Effector memory CD4-positive, alpha-beta T cell (primary cell): ENCODE measurements around the gene STAP2.

ENCODE experiments used
- DNase-seq, 3 donors: peaks; one replicate each; pipeline ENCODE4 v3.0.0-alpha.2; 2020
- H3K27ac ChIP-seq: 2 replicates; pipeline ENCODE4 v1.7.0; 2013; ENCODE audit warnings: mild to moderate bottlenecking, low read length, moderate library complexity; ENCODE audit not compliant: insufficient read depth, poor library complexity, severe bottlenecking
- H3K27me3 ChIP-seq: replicated peaks from 2 replicates; pipeline ENCODE4 v1.7.0; 2013; ENCODE audit warnings: mild to moderate bottlenecking, low read length; ENCODE audit not compliant: insufficient read depth, control insufficient read depth, poor library complexity, severe bottlenecking
- H3K36me3 ChIP-seq: 2 replicates; pipeline ENCODE4 v1.7.0; 2013; ENCODE audit warnings: mild to moderate bottlenecking, low read length, moderate library complexity; ENCODE audit not compliant: control insufficient read depth, insufficient read depth
- H3K4me1 ChIP-seq: 2 replicates; pipeline ENCODE4 v1.7.0; 2013; ENCODE audit warnings: low read length, mild to moderate bottlenecking; ENCODE audit not compliant: control insufficient read depth, insufficient read depth, poor library complexity, severe bottlenecking
- H3K4me3 ChIP-seq: 2 replicates; pipeline ENCODE4 v1.7.0; 2013; ENCODE audit warnings: low read length, low read depth, mild to moderate bottlenecking; ENCODE audit not compliant: insufficient read depth, poor library complexity, severe bottlenecking
- H3K9me3 ChIP-seq: 2 replicates; pipeline ENCODE4 v1.7.0; 2013; ENCODE audit warnings: mild to moderate bottlenecking, low read length, moderate library complexity; ENCODE audit not compliant: control insufficient read depth

The STAP2 gene

DNA sequence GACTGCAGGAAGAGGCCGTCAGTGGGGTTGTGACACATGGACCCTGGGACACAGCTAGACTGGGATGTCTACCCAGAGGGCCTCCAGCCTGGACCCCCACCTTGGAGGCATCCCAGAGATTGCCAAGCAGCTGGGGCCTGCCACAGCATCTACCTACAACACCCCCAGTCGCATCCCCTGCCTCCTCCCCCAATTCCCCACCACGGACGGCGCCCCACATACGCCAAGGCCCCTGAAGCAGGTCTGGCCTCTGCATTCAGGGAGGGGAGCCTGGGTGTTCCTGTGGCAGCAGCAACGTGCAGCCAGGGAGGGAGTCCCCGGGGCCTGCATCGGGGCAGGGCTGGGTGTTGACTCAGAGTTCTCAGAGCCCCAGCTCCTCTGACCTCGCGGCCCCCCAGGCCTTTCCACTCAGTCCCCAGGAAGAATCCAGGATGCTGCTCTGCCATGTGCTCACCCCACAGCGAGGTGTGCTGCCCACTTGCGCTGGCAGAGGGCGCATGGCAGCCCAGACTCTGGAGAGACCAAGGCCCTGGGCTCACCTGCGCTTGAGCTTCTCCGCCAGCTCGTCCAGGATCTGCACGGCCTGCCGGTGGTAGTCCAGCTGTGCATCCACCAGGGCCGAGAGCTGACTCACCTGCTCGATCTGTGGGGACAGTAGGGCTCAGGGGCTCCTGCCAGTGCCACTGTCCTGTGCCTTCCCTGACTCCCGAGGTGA, 24.4 kb upstream of the STAP2 start:
- no peak overlapping the region for H3K27ac ChIP-seq
- no peak overlapping the region for H3K4me3 ChIP-seq
- peaks cover 71% of the 10 kb centered on the region for H3K36me3 ChIP-seq
- no peak for DNase-seq
- no peaks in the 10 kb centered on the region for H3K9me3 ChIP-seq
- H3K4me1 ChIP-seq = peaks cover under 1% of the 10 kb centered on the region
- H3K27me3 ChIP-seq = no peaks in the 10 kb centered on the region

DNA sequence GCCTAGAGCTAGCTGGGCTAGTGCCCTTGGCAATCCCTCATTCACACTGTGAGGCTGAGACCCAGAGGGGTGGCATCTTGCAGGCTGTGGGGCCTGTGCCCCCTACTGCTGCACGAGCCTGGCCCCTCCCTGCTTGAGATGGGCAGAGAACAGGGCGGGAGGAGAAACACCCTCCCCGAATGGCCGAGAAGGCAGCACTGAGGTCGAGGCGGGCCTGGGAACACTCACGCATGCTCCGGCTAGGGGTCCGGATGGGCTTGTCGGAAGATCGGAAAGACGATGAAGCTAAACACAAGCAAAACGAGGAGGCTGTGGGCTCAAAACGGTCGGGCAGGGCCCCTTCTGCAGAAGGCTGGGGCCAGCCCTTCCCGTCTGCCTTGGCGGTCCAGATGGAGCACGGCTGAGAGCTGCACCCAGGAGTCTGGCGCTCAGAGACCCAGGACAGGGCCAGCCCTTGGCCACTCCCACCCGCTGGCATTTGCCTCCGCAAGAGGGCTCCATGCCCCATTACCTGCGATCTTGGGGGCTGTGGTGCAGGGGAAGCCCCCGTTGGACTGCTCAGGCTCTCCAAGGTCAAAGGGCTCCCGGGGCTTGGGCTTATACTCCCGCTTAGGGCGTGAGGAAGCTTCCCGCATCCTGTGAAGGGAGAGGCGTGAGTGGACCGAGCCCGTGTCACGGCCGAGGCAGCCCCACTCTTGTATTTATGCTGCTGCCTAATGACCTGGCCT, 23.6 kb upstream of the STAP2 start:
- Histone ChIP-seq H3K36me3 (peaks cover 71% of the 10 kb centered on the region), H3K4me1 (no peaks in the 10 kb centered on the region), H3K27me3 (no peaks in the 10 kb centered on the region), H3K9me3 (no peaks in the 10 kb centered on the region), H3K27ac (no peak overlapping the region), H3K4me3 (no peak overlapping the region)
- DNase-seq = no peak

DNA sequence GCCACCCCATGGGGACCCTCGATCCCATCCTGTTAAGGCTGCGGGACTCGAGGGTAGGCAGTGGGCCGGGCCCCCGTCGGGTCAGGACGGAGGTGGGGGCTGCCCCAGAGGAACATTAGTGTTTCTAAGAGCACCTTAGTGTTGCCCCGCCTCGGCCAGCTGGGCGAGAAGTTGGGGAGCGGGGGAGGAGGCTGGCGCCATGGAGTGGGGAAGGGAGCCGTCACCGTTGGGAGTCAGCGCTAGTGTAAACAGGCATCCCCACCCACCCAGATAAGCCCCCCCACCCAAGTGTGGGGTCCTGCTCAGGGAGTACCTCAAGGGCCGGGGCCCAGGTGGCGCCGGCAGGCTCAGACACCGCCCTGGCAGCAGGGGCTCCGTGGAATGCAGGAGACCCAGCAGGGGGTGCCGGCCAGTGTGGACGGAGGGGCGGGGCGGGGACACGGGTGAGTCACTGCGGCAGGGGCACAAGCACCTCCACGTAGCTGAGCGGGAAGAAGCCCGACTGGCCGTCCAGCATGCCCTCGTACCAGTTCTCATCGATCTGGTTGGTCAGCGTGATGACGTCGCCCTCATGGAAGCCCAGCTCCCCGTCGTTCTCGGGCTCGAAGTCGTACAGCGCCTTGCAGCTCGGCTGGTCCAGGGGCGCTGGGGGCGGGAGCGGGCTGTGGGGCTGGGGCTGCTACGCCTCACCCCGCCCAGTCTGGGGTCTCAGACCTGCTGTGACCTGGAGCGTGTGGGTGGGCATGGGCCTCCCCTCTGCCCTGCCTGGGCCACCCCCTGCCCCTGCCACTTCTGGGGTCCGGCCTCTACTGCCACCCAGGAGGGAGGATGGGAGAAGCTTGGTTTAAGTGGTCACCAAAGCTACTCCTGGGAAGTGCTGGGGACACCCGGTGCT, 22.8 kb upstream of the STAP2 start:
- no peak overlapping the region for H3K4me3 ChIP-seq
- no peaks in the 10 kb centered on the region for H3K4me1 ChIP-seq
- DNase-seq = no peak
- H3K9me3 ChIP-seq = no peaks in the 10 kb centered on the region
- no peak overlapping the region for H3K27ac ChIP-seq
- peaks cover 66% of the 10 kb centered on the region for H3K36me3 ChIP-seq
- H3K27me3 ChIP-seq = no peaks in the 10 kb centered on the region

DNA sequence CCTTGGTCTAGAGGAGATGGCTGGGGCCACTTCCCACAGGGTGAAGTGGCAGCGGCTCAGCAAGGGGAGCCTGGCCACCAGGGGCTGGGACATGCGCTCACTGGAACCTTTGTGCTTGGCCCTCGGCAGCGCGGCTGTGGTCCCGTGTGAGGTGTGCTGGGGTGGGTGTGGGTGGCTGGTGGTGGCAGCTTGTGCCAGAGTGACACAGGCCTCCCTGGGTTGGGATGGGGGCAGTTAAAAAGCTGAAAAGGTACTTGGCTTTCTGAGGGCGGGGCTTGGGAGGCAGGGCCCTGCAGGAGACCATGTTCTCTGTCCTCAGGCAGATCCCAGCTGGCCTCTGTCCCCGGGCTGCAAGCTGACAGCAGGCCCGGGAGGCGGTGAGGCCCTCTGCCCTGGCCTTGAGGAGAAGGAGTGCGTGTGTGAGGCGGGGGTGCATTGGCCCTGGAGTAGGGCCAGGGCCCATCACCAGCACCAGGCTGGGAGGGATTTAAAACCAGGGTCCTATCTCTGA, 22.1 kb upstream of the STAP2 start:
- H3K27me3 ChIP-seq = no peaks in the 10 kb centered on the region
- H3K4me1 ChIP-seq = no peaks in the 10 kb centered on the region
- no peak overlapping the region for H3K4me3 ChIP-seq
- H3K27ac ChIP-seq = no peak overlapping the region
- H3K36me3 ChIP-seq = peaks cover 59% of the 10 kb centered on the region
- no peaks in the 10 kb centered on the region for H3K9me3 ChIP-seq
- DNase-seq = no peak

DNA sequence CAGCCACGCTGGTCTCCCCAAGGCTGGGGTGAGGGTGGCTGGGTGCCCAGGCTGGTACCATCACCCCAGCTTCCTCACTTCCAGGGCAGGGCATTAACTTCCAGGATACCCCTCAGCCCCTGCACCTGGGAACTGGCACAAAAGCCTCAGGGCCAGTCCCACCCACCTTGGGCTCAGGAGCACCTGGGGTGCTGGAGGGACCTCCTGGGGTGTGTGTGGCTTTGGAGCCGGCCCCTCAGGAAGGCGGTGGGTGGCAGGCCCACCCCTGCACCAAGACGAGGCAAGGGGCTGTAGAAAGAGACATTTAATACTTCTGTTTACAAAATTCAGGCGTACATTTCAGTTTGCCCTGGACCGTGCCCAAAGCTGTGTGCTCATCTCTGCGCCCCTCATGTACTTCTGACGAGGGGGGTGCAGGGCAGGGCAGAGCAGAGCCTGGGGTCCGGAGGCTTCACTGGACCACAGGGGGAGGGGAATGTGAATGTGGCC, 21.5 kb upstream of the STAP2 start:
- Histone ChIP-seq H3K9me3 (no peaks in the 10 kb centered on the region), H3K27ac (no peak overlapping the region), H3K4me1 (no peaks in the 10 kb centered on the region), H3K4me3 (no peak overlapping the region), H3K27me3 (no peaks in the 10 kb centered on the region), H3K36me3 (peaks cover 57% of the 10 kb centered on the region)
- DNase-seq = no peak

DNA sequence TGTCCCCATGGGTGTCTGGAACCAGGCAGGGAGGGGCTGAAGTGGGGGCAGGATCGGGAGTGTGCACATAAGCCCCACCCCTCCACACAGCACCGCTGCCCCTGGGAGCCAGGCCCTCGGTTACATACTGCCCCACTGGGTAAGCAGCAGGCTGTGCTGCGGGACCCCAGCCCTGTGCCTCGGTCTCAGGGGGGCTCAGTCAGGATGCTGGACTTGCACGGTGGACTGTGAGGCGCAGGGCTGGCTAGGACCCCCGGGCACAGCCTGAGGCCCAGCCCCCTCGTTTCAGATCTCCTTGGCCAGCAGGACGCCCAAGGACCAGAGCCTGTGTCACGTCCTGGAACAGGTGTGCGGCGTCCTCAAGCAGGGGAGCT, 21.0 kb upstream of the STAP2 start:
- Histone ChIP-seq H3K9me3 (no peaks in the 10 kb centered on the region), H3K4me3 (no peak overlapping the region), H3K27ac (no peak overlapping the region), H3K27me3 (no peaks in the 10 kb centered on the region), H3K4me1 (no peaks in the 10 kb centered on the region), H3K36me3 (peaks cover 57% of the 10 kb centered on the region)
- no peak for DNase-seq

DNA sequence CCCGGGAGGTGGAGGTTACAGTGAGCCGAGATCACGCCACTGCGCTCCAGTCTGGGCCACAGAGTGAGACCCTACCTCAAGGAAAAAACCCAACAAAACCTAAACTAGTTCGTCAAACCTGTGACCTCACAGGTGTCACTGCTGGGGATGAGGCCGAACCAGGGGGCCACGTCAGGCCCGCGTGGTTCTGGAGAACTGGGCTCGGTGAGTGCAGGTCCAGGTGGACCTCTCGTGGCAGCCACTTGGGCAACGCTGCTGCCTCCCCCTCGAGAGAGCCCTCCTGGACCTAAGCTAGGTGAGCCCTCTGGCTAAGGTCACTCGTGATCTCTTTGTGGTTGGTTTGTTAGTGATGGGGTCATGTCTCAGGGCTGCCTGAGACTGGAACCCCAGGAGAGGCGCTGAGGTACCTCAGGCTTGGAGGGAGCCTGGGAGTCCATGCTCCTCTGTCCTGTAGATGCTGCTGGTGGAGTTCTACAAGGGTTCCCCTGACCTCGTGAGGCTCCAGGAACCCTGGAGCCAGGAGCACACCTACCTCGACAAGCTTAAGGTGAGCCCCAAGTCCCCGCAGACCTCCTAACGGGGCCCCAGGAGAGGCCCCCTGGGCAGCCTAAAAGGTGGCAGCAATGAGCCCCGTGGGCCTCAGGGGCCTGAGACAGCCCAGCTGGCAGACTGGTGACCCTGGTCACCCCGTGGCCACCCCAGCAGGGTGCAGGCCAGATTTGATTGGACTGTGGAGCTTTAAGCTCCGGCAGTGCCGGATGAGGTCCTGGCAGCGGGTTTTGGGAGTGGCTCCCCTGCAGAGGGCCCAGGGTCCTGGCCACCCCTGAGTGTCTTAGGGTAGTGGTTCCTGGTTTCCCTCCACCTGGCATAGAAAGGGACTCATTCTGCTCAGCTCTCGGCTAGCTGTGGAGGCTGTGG, 20.3 kb upstream of the STAP2 start:
- no peak for DNase-seq
- H3K36me3 ChIP-seq = peaks cover 52% of the 10 kb centered on the region
- no peaks in the 10 kb centered on the region for H3K27me3 ChIP-seq
- H3K27ac ChIP-seq = no peak overlapping the region
- H3K4me3 ChIP-seq = no peak overlapping the region
- no peaks in the 10 kb centered on the region for H3K4me1 ChIP-seq
- H3K9me3 ChIP-seq = no peaks in the 10 kb centered on the region

DNA sequence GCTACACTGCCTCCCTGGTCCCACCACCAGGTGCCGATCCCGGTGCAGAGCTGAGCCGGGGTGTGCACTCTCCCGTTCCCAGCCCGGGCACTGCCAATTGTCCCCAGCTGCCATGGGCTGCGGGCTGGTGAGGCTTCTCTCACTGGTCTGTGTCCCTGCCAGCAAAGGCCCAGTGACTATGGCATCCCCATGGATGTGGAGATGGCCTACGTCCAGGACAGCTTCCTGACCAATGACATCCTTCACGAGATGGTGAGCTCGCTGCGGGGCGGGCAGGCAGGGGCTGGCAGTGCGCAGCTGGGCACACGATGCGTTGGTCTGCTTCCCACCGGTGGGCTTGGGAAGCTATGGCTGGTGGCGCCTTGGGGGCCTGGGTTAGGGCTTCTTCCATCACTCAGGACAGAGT, 19.3 kb upstream of the STAP2 start:
- no peak overlapping the region for H3K4me3 ChIP-seq
- H3K27ac ChIP-seq = no peak overlapping the region
- H3K27me3 ChIP-seq = no peaks in the 10 kb centered on the region
- H3K4me1 ChIP-seq = no peaks in the 10 kb centered on the region
- no peaks in the 10 kb centered on the region for H3K9me3 ChIP-seq
- H3K36me3 ChIP-seq = peaks cover 42% of the 10 kb centered on the region
- DNase-seq = no peak

DNA sequence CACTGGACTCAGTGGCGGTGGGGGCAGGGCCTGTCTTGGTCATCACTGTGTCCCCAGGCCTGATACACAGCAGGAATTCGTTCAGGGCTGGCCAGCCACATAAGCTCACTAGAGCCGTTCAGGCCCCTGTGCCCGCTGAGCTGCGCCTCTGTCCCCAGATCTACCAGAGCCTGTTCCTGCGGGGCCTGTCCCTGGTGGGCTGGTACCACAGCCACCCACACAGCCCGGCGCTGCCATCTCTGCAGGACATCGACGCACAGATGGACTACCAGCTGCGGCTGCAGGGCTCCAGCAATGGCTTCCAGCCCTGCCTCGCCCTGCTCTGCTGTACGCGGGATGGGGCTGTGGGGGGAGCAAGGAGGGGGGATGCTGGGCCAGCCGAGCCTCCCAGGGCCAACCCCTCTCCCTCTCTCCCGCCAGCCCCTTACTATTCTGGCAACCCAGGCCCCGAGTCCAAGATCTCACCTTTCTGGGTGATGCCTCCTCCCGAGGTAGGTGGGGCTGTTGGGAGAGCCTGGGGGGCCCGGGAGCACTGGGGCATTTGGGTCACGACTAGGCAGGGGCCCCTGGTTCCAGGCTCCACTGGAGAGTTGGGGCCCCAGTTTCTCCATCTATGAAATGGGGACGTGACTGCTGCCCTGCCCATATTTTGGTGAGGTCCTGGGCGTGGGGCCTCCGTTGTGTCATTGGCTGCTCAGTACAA, 18.6 kb upstream of the STAP2 start:
- Histone ChIP-seq H3K36me3 (peaks cover 36% of the 10 kb centered on the region), H3K9me3 (no peaks in the 10 kb centered on the region), H3K4me3 (no peak overlapping the region), H3K27ac (no peak overlapping the region), H3K4me1 (no peaks in the 10 kb centered on the region), H3K27me3 (no peaks in the 10 kb centered on the region)
- no peak for DNase-seq
